H1 (cell line): Measurements from ENCODE around the gene NKAIN2. TPM values are rescaled to one million over a fixed set of nuclear protein-coding genes. Genes with fewer than 3 reads are reported as not detected.

ENCODE experiments used
- CTCF ChIA-PET: fragments of 300-600 bp; sonication (Branson Sonifier 250); formaldehyde crosslinking; loops from one replicate; lab custom pipeline; 2021; ENCODE audit not compliant: partially characterized antibody; lab: Charles Lee
- POLR2A ChIA-PET: fragments of 300-600 bp; sonication (Branson Sonifier 250); formaldehyde crosslinking; loops from one replicate; lab custom pipeline; 2021; ENCODE audit warnings: inconsistent platforms; ENCODE audit not compliant: partially characterized antibody; lab: Charles Lee
- DNase-seq, 2 experiments: peaks; one replicate each; pipeline versions ENCODE4 v3.0.0 to v3.0.0-alpha.2; 2010 to 2022; ENCODE audit warnings: low spot score in 2 of 2, low read depth in 1 of 2, mixed read lengths in 1 of 2
- FAIRE-seq: peaks from 2 replicates; lab custom pipeline; 2011; peaks lifted over from hg19 to GRCh38; lab: Jason Lieb, UNC
- H2AFZ ChIP-seq: 2 replicates; pipeline ENCODE4 v1.8.1; 2012; ENCODE audit warnings: low read length, inconsistent platforms
- H2AK5ac ChIP-seq: 2 replicates; pipeline ENCODE4 v1.6.1; 2013; ENCODE audit warnings: low read depth, low read length
- H2BK120ac ChIP-seq: replicated peaks from 2 replicates; pipeline ENCODE3; 2013; ENCODE audit warnings: low read depth, low read length, inconsistent platforms
- H2BK12ac ChIP-seq: 2 replicates; pipeline ENCODE4 v1.6.1; 2013; ENCODE audit warnings: low read depth, low read length
- H2BK15ac ChIP-seq: 2 replicates; pipeline ENCODE4 v1.6.1; 2013; ENCODE audit warnings: low read length
- H2BK20ac ChIP-seq: 2 replicates; pipeline ENCODE4 v1.6.1; 2013; ENCODE audit warnings: low read length
- H2BK5ac ChIP-seq: 2 replicates; pipeline ENCODE4 v1.6.1; 2013; ENCODE audit warnings: low read depth, low read length
- H3K14ac ChIP-seq: 2 replicates; pipeline ENCODE4 v1.6.1; 2013; ENCODE audit warnings: inconsistent platforms; ENCODE audit not compliant: insufficient read length
- H3K18ac ChIP-seq: 2 replicates; pipeline ENCODE4 v1.6.1; 2013; ENCODE audit warnings: low read length; ENCODE audit errors: extremely low read depth
- H3K23ac ChIP-seq: 2 replicates; pipeline ENCODE4 v1.6.1; 2013; ENCODE audit warnings: inconsistent platforms; ENCODE audit not compliant: insufficient read length
- H3K23me2 ChIP-seq: 2 replicates; pipeline ENCODE4 v1.6.1; 2013; ENCODE audit warnings: low read depth, low read length
- H3K27ac ChIP-seq: 2 replicates; pipeline ENCODE4 v1.6.1; 2011; ENCODE audit warnings: low read depth, low read length, inconsistent platforms
- H3K27me3 ChIP-seq, 4 experiments: replicated peaks in 1 of 4; 1 replicate in 1 of 4; 2 replicates in 3 of 4; pipeline versions ENCODE4 v1.6.1 to v1.8.1; 2011 to 2013; ENCODE audit warnings: low read length in 3 of 4, mild to moderate bottlenecking in 3 of 4, inconsistent platforms in 2 of 4, mixed read lengths in 2 of 4, moderate library complexity in 1 of 4; ENCODE audit not compliant: control insufficient read depth in 3 of 4, insufficient read depth in 3 of 4; ENCODE audit errors: extremely low read depth in 1 of 4
- H3K36me3 ChIP-seq, 4 experiments: 2 replicates each; pipeline versions ENCODE4 v1.6.1 to v1.8.1; 2011 to 2013; ENCODE audit warnings: mild to moderate bottlenecking in 4 of 4, low read length in 3 of 4, moderate library complexity in 2 of 4, control low read depth in 1 of 4, inconsistent platforms in 1 of 4; ENCODE audit not compliant: insufficient read depth in 4 of 4, control insufficient read depth in 2 of 4
- H3K4ac ChIP-seq: replicated peaks from 2 replicates; pipeline ENCODE3; 2013; ENCODE audit warnings: low read length, low read depth, mixed read lengths, inconsistent platforms; ENCODE audit not compliant: insufficient read length
- H3K4me1 ChIP-seq, 4 experiments: replicated peaks in 1 of 4; 1 replicate in 1 of 4; 2 replicates in 3 of 4; pipeline versions ENCODE4 v1.6.1 to v1.8.1; 2011 to 2013; ENCODE audit warnings: low read length in 3 of 4, inconsistent platforms in 2 of 4, mixed read lengths in 1 of 4; ENCODE audit not compliant: insufficient read depth in 4 of 4, control insufficient read depth in 3 of 4
- H3K4me2 ChIP-seq, 2 experiments: 2 replicates each; pipeline versions ENCODE4 v1.6.1 to v1.8.1; 2011 to 2013; ENCODE audit warnings: low read depth in 2 of 2, low read length in 2 of 2, control low read depth in 1 of 2, inconsistent platforms in 1 of 2, mild to moderate bottlenecking in 1 of 2; ENCODE audit not compliant: insufficient read depth in 1 of 2
- H3K4me3 ChIP-seq, 4 experiments: fragments of 200-600, 300-600 bp in 1 of 4; sonication (generic), shearing (Covaris generic), sonication (Bioruptor Twin) in 1 of 4; 2 replicates each; pipeline versions ENCODE4 v1.5.1 to v1.8.1; 2011 to 2016; ENCODE audit warnings: low read length in 4 of 4, low read depth in 3 of 4, control low read depth in 2 of 4, inconsistent platforms in 2 of 4, mild to moderate bottlenecking in 2 of 4, mixed read lengths in 1 of 4, moderate library complexity in 1 of 4; ENCODE audit not compliant: insufficient read depth in 2 of 4; ENCODE audit errors: extremely low read depth in 1 of 4
- H3K56ac ChIP-seq: replicated peaks from 2 replicates; pipeline ENCODE3; 2013; ENCODE audit warnings: low read depth, mild to moderate bottlenecking, mixed read lengths, low read length, inconsistent platforms; ENCODE audit not compliant: insufficient read length
- H3K79me1 ChIP-seq: 2 replicates; pipeline ENCODE4 v1.6.1; 2013; ENCODE audit warnings: low read depth, low read length, control low read depth
- H3K79me2 ChIP-seq, 2 experiments: 2 replicates each; pipeline versions ENCODE4 v1.6.1 to v1.8.1; 2012 to 2013; ENCODE audit warnings: low read length in 2 of 2, mild to moderate bottlenecking in 2 of 2, inconsistent platforms in 1 of 2; ENCODE audit not compliant: insufficient read depth in 2 of 2, control insufficient read depth in 1 of 2
- H3K9ac ChIP-seq, 4 experiments: replicated peaks in 1 of 4; 1 replicate in 1 of 4; 2 replicates in 3 of 4; pipeline versions ENCODE4 v1.6.1 to v1.8.1; 2011 to 2013; ENCODE audit warnings: low read depth in 3 of 4, low read length in 3 of 4, control low read depth in 2 of 4, mild to moderate bottlenecking in 2 of 4, moderate library complexity in 2 of 4, inconsistent platforms in 1 of 4; ENCODE audit errors: extremely low read depth in 1 of 4
- H3K9me3 ChIP-seq, 2 experiments: 2 replicates each; pipeline versions ENCODE4 v1.6.1 to v1.8.1; 2012 to 2013; ENCODE audit warnings: mild to moderate bottlenecking in 2 of 2, moderate library complexity in 2 of 2, control low read depth in 1 of 2, inconsistent platforms in 1 of 2, low read depth in 1 of 2, low read length in 1 of 2, mixed read lengths in 1 of 2; ENCODE audit not compliant: insufficient read depth in 2 of 2
- H4K20me1 ChIP-seq, 2 experiments: replicated peaks in 1 of 2; 2 replicates each; pipeline versions ENCODE3 to v1.8.1; 2011 to 2013; ENCODE audit warnings: inconsistent platforms in 2 of 2, low read length in 2 of 2, mild to moderate bottlenecking in 1 of 2; ENCODE audit not compliant: insufficient read depth in 2 of 2, control insufficient read depth in 1 of 2
- H4K5ac ChIP-seq: 2 replicates; pipeline ENCODE4 v1.6.1; 2013; ENCODE audit warnings: low read length, low read depth, mixed read lengths, inconsistent platforms; ENCODE audit not compliant: insufficient read length
- H4K8ac ChIP-seq: 2 replicates; pipeline ENCODE4 v1.8.0; 2013; ENCODE audit warnings: mild to moderate bottlenecking, moderate library complexity, low read length, inconsistent platforms; ENCODE audit not compliant: insufficient read depth; ENCODE audit errors: extremely low read depth
- H4K91ac ChIP-seq: replicated peaks from 2 replicates; pipeline ENCODE3; 2013; ENCODE audit warnings: low read length, mixed read lengths, inconsistent platforms; ENCODE audit not compliant: insufficient read length
- ATF2 ChIP-seq: IDR thresholded peaks from 2 replicates; pipeline ENCODE4 v1.6.1; 2012; ENCODE audit warnings: low read length, inconsistent platforms
- CBX5 ChIP-seq: fragments of 300-800, 300-1000 bp; sonication (generic); IDR thresholded peaks from 2 replicates; pipeline ENCODE4 v1.7.1; 2016; ENCODE audit warnings: antibody characterized with exemption, low read length, low read depth
- KDM4A ChIP-seq: IDR thresholded peaks from one replicate; pipeline ENCODE4 v1.7.1; 2012; ENCODE audit warnings: low read depth, mild to moderate bottlenecking, moderate library complexity, low read length, inconsistent platforms; ENCODE audit not compliant: severe bottlenecking
- POLR2AphosphoS5 ChIP-seq: IDR thresholded peaks from 2 replicates; pipeline ENCODE4 v1.6.1; 2011; ENCODE audit warnings: low read depth, low read length
- POU5F1 ChIP-seq: IDR thresholded peaks from 2 replicates; pipeline ENCODE4 v1.6.1; 2011; ENCODE audit warnings: low read depth, mild to moderate bottlenecking, low read length, moderate library complexity
- SIN3A ChIP-seq, 2 experiments: IDR thresholded peaks in 1 of 2; conservative IDR thresholded peaks in 1 of 2; 2 replicates each; pipeline ENCODE4 v1.6.1; 2011 to 2012; ENCODE audit warnings: low read length in 2 of 2, improper control_type of control experiment in 1 of 2, low read depth in 1 of 2, mild to moderate bottlenecking in 1 of 2
- SIRT6 ChIP-seq: IDR thresholded peaks from one replicate; pipeline ENCODE4 v1.7.1; 2012; ENCODE audit warnings: low read length, inconsistent platforms
- TAF1 ChIP-seq: IDR thresholded peaks from 2 replicates; pipeline ENCODE4 v1.6.1; 2011; ENCODE audit warnings: mild to moderate bottlenecking, low read depth, low read length
- WGBS, 2 experiments: shearing (Covaris generic) in 1 of 2; methylation state at CpG; one replicate each; pipeline versions ENCODE4 v1.1.6 to v1.1.7; 2013 to 2015; ENCODE audit warnings: low lambda C conversion rate in 2 of 2, mixed read lengths in 2 of 2, inconsistent platforms in 1 of 2, low coverage in 1 of 2, missing lambda C conversion rate in 1 of 2; ENCODE audit not compliant: insufficient replicate concordance in 2 of 2, insufficient coverage in 1 of 2, insufficient read length in 1 of 2; ENCODE audit errors: extremely low coverage in 1 of 2, missing lambda C conversion rate in 1 of 2; 5-methylcytosine and 5-hydroxymethylcytosine counted together
- polyA plus RNA-seq, 7 experiments: library from polyadenylated mRNA; depleted of rRNA in 3 of 7; stranded (reverse) in 5 of 7; unstranded in 2 of 7; fragments of >200 nt in 5 of 7; fragments of 200-250 nt in 2 of 7; gene quantifications; 1 replicate in 5 of 7; 2 replicates in 1 of 7; 4 replicates in 1 of 7; pipeline versions ENCODE4 v1.2.1 to v1.2.3, GENCODE V29; 2011 to 2013; ENCODE audit warnings: missing spikeins in 2 of 7, mixed read lengths in 2 of 7
- total RNA-seq: library from RNA; stranded (reverse); fragmentation: NEBNext Ultra II Directional; extraction: Animal tissue kit (Norgen Biotek cat#: 25700); gene quantifications from 2 replicates; pipeline ENCODE4 v1.2.1, GENCODE V29; 2021

NKAIN2 gene
- total and polyA plus RNA-seq, 2 of the 8 experiments (the other 6 are each of a cell fraction or from before 2014, with no cell fraction given): 0.20 to 0.34 TPM

GRCh38 chr6:124677874-124678273 is 874.2 kb downstream of the NKAIN2 start:
- Histone ChIP-seq H3K23ac (no peak overlapping the region), H4K20me1 (no peaks in the 10 kb centered on the region), H3K4ac (no peak overlapping the region), H2AFZ (no peak overlapping the region), H3K4me1 (no peaks in the 10 kb centered on the region), H3K36me3 (no peaks in the 10 kb centered on the region), H3K9ac (no peak overlapping the region), H3K18ac (no peak overlapping the region), H2BK12ac (no peak overlapping the region), H3K23me2 (no peaks in the 10 kb centered on the region), H2BK120ac (no peak overlapping the region), H3K4me2 (no peak overlapping the region), H2BK20ac (no peak overlapping the region), H3K4me3 (no peak overlapping the region), H4K5ac (no peak overlapping the region), H3K56ac (no peak overlapping the region), H3K27ac (no peak overlapping the region), H3K27me3 (no peaks in the 10 kb centered on the region), H4K91ac (no peak overlapping the region), H2BK5ac (no peak overlapping the region), H3K79me2 (no peaks in the 10 kb centered on the region), H2AK5ac (no peak overlapping the region), H2BK15ac (no peak overlapping the region), H3K9me3 (peaks cover 5 to 7% of the 10 kb centered on the region in 2 experiments; a peak in 2 of 4 replicates), H3K79me1 (no peaks in the 10 kb centered on the region), H4K8ac (no peak overlapping the region), H3K14ac (no peak overlapping the region)
- 86% methylated on average over 1 of the region's 1 CpG; no CpG with 5 or more reads in 1 of the 2 experiments for WGBS, 2 experiments
- POLR2A ChIA-PET: no interaction called here
- CTCF ChIA-PET: no interaction called here
- DNase-seq (no peak), FAIRE-seq (no peak)
- TF ChIP-seq POLR2AphosphoS5 (no peak), TAF1 (no peak), KDM4A (no peak), POU5F1 (no peak), SIN3A (conservative IDR thresholded peaks at IDR 0.05 in 1 of 2, IDR thresholded peaks at IDR 0.05 in 1 of 2; ENCODE audit: low read depth in 1 of 2, low read length in 2 of 2) (no peak), SIRT6 (no peak), ATF2 (no peak), CBX5 (no peak)
